ENCODE results near the gene SLX4.
"Not testable (repeated sequence)": the region's sequence is repeated elsewhere in the genome, so short reads cannot be mapped to it uniquely, and the experiment has no call there.

SLX4 gene

GRCh38 chr16:3638916-3639644 lies 27.7 kb upstream of the SLX4 start:
- no peaks in the 10 kb centered on the region for H3K36me3 ChIP-seq (ENCODE audit: control insufficient read depth, insufficient read depth, low read length)
- no peak overlapping the region for H3K9ac ChIP-seq (ENCODE audit: low read length)
- no peak overlapping the region for H3K27ac ChIP-seq (ENCODE audit: low read depth, low read length)
- H3K4me1 ChIP-seq (ENCODE audit: control insufficient read depth, insufficient read depth, low read length): peaks cover 43% of the 10 kb centered on the region
- no peaks in the 10 kb centered on the region for H3K9me3 ChIP-seq (ENCODE audit: control insufficient read depth, insufficient read depth, low read depth, low read length)
- H3K27me3 ChIP-seq (ENCODE audit: control insufficient read depth, insufficient read depth, low read length): no peaks in the 10 kb centered on the region
- no peak overlapping the region for H3K4me3 ChIP-seq (ENCODE audit: low read depth, low read length)

GRCh38 chr16:3637371-3637923 lies 26.0 kb upstream of the SLX4 start:
- H3K27me3 ChIP-seq (ENCODE audit: control insufficient read depth, insufficient read depth, low read length): no peaks in the 10 kb centered on the region
- H3K4me3 ChIP-seq (ENCODE audit: low read depth, low read length): no peak overlapping the region
- H3K9ac ChIP-seq (ENCODE audit: low read length): peak overlapping the region; percentile 65
- H3K9me3 ChIP-seq (ENCODE audit: control insufficient read depth, insufficient read depth, low read depth, low read length): no peaks in the 10 kb centered on the region
- H3K36me3 ChIP-seq (ENCODE audit: control insufficient read depth, insufficient read depth, low read length): no peaks in the 10 kb centered on the region
- peaks cover 33% of the 10 kb centered on the region for H3K4me1 ChIP-seq (ENCODE audit: control insufficient read depth, insufficient read depth, low read length)
- peak overlapping the region; percentile 48; the same call in 1 of the 2 replicates for H3K27ac ChIP-seq (ENCODE audit: low read depth, low read length)

- H3K9me3 ChIP-seq (ENCODE audit: control insufficient read depth, insufficient read depth, low read depth, low read length): no peaks in the 10 kb centered on the region
- H3K27me3 ChIP-seq (ENCODE audit: control insufficient read depth, insufficient read depth, low read length): no peaks in the 10 kb centered on the region
- no peaks in the 10 kb centered on the region; the same call in 1 of the 2 replicates for H3K4me1 ChIP-seq (ENCODE audit: control insufficient read depth, insufficient read depth, low read length)
- no peak overlapping the region for H3K27ac ChIP-seq (ENCODE audit: low read depth, low read length)
- no peak overlapping the region for H3K9ac ChIP-seq (ENCODE audit: low read length)
- no peaks in the 10 kb centered on the region for H3K36me3 ChIP-seq (ENCODE audit: control insufficient read depth, insufficient read depth, low read length)
- no peak overlapping the region for H3K4me3 ChIP-seq (ENCODE audit: low read depth, low read length)
These were observed 14.7 kb upstream of the SLX4 start for GRCh38 chr16:3625911-3626732.

GRCh38 chr16:3625331-3625730 lies 13.9 kb upstream of the SLX4 start:
- Histone ChIP-seq H3K4me3 (ENCODE audit: low read depth, low read length) (no peak overlapping the region), H3K4me1 (ENCODE audit: control insufficient read depth, insufficient read depth, low read length) (no peaks in the 10 kb centered on the region; the same call in 1 of the 2 replicates), H3K9me3 (ENCODE audit: control insufficient read depth, insufficient read depth, low read depth, low read length) (no peaks in the 10 kb centered on the region), H3K36me3 (ENCODE audit: control insufficient read depth, insufficient read depth, low read length) (no peaks in the 10 kb centered on the region), H3K27ac (ENCODE audit: low read depth, low read length) (no peak overlapping the region), H3K27me3 (ENCODE audit: control insufficient read depth, insufficient read depth, low read length) (no peaks in the 10 kb centered on the region), H3K9ac (ENCODE audit: low read length) (no peak overlapping the region)

GRCh38 chr16:3623642-3624041 lies 12.2 kb upstream of the SLX4 start:
- Histone ChIP-seq H3K9me3 (ENCODE audit: control insufficient read depth, insufficient read depth, low read depth, low read length) (no peaks in the 10 kb centered on the region), H3K27me3 (ENCODE audit: control insufficient read depth, insufficient read depth, low read length) (no peaks in the 10 kb centered on the region), H3K27ac (ENCODE audit: low read depth, low read length) (no peak overlapping the region), H3K36me3 (ENCODE audit: control insufficient read depth, insufficient read depth, low read length) (no peaks in the 10 kb centered on the region), H3K4me1 (ENCODE audit: control insufficient read depth, insufficient read depth, low read length) (no peaks in the 10 kb centered on the region; the same call in 1 of the 2 replicates), H3K4me3 (ENCODE audit: low read depth, low read length) (no peak overlapping the region), H3K9ac (ENCODE audit: low read length) (no peak overlapping the region)

GRCh38 chr16:3618769-3619141 lies 7.3 kb upstream of the SLX4 start:
- Histone ChIP-seq H3K36me3 (ENCODE audit: control insufficient read depth, insufficient read depth, low read length) (peaks cover 9% of the 10 kb centered on the region), H3K9ac (ENCODE audit: low read length) (no peak overlapping the region), H3K27ac (ENCODE audit: low read depth, low read length) (no peak overlapping the region), H3K4me1 (ENCODE audit: control insufficient read depth, insufficient read depth, low read length) (no peaks in the 10 kb centered on the region), H3K9me3 (ENCODE audit: control insufficient read depth, insufficient read depth, low read depth, low read length) (no peaks in the 10 kb centered on the region), H3K4me3 (ENCODE audit: low read depth, low read length) (no peak overlapping the region), H3K27me3 (ENCODE audit: control insufficient read depth, insufficient read depth, low read length) (no peaks in the 10 kb centered on the region)

- Histone ChIP-seq H3K36me3 (ENCODE audit: control insufficient read depth, insufficient read depth, low read length) (peaks cover 16% of the 10 kb centered on the region), H3K27me3 (ENCODE audit: control insufficient read depth, insufficient read depth, low read length) (no peaks in the 10 kb centered on the region), H3K9ac (ENCODE audit: low read length) (no peak overlapping the region), H3K27ac (ENCODE audit: low read depth, low read length) (no peak overlapping the region), H3K9me3 (ENCODE audit: control insufficient read depth, insufficient read depth, low read depth, low read length) (no peaks in the 10 kb centered on the region), H3K4me1 (ENCODE audit: control insufficient read depth, insufficient read depth, low read length) (peaks cover 9% of the 10 kb centered on the region; the same call in 1 of the 2 replicates), H3K4me3 (ENCODE audit: low read depth, low read length) (peak overlapping the region; percentile 97)
These were observed 1.4 kb upstream of the SLX4 start for GRCh38 chr16:3612510-3613466.

- Histone ChIP-seq H3K4me3 (ENCODE audit: low read depth, low read length) (peak overlapping the region; percentile 97), H3K27me3 (ENCODE audit: control insufficient read depth, insufficient read depth, low read length) (no peaks in the 10 kb centered on the region), H3K27ac (ENCODE audit: low read depth, low read length) (no peak overlapping the region), H3K36me3 (ENCODE audit: control insufficient read depth, insufficient read depth, low read length) (peaks cover 22% of the 10 kb centered on the region), H3K9ac (ENCODE audit: low read length) (peak overlapping the region; percentile 71), H3K4me1 (ENCODE audit: control insufficient read depth, insufficient read depth, low read length) (peaks cover 9% of the 10 kb centered on the region; the same call in 1 of the 2 replicates), H3K9me3 (ENCODE audit: control insufficient read depth, insufficient read depth, low read depth, low read length) (no peaks in the 10 kb centered on the region)
These were observed 684 bp downstream of the SLX4 start for GRCh38 chr16:3610698-3611145.

GRCh38 chr16:3609895-3610697 lies 1.3 kb downstream of the SLX4 start:
- Histone ChIP-seq H3K27ac (ENCODE audit: low read depth, low read length) (no peak overlapping the region), H3K36me3 (ENCODE audit: control insufficient read depth, insufficient read depth, low read length) (peaks cover 17% of the 10 kb centered on the region), H3K9me3 (ENCODE audit: control insufficient read depth, insufficient read depth, low read depth, low read length) (no peaks in the 10 kb centered on the region), H3K9ac (ENCODE audit: low read length) (no peak overlapping the region), H3K27me3 (ENCODE audit: control insufficient read depth, insufficient read depth, low read length) (no peaks in the 10 kb centered on the region), H3K4me1 (ENCODE audit: control insufficient read depth, insufficient read depth, low read length) (peaks cover 9% of the 10 kb centered on the region; the same call in 1 of the 2 replicates), H3K4me3 (ENCODE audit: low read depth, low read length) (peak overlapping the region; percentile 97)

- not testable (repeated sequence) for H3K9me3 ChIP-seq (ENCODE audit: control insufficient read depth, insufficient read depth, low read depth, low read length); H3K27ac ChIP-seq (ENCODE audit: low read depth, low read length); H3K4me1 ChIP-seq (ENCODE audit: control insufficient read depth, insufficient read depth, low read length); H3K9ac ChIP-seq (ENCODE audit: low read length); H3K4me3 ChIP-seq (ENCODE audit: low read depth, low read length); H3K27me3 ChIP-seq (ENCODE audit: control insufficient read depth, insufficient read depth, low read length)
- peaks cover 21% of the 10 kb centered on the region for H3K36me3 ChIP-seq (ENCODE audit: control insufficient read depth, insufficient read depth, low read length)
These were observed 2.4 kb downstream of the SLX4 start for GRCh38 chr16:3608976-3609375.
